ENCODE results near the gene CDH13. TPM values are rescaled to one million over a fixed set of nuclear protein-coding genes. Genes with fewer than 3 reads are reported as not detected.

CDH13 gene
- total RNA-seq, 4 donors from 2014 or later = 3.1 to 13.5 (median 8.9) TPM

- DNase-seq (ENCODE audit: extremely low spot score) = no peak
- 75% methylated on average over 2 of the region's 2 CpGs for WGBS
- Histone ChIP-seq H3K4me3 (no peak overlapping the region), H3K27ac (replicated peaks in 1 of 4) (no peak overlapping the region), H3K36me3 (no peaks in the 10 kb centered on the region), H3K9me3 (no peaks in the 10 kb centered on the region), H3K4me1 (peaks cover 8 to 31% (median 10%) of the 10 kb centered on the region in 4 donors), H3K27me3 (no peaks in the 10 kb centered on the region)
- TF ChIP-seq POLR2A (IDR thresholded peaks at IDR 0.05; ENCODE audit: low read depth) (no peak), CTCF (IDR thresholded peaks at IDR 0.05) (no peak), POLR2AphosphoS5 (IDR thresholded peaks at IDR 0.05) (no peak), EP300 (IDR thresholded peaks at IDR 0.05) (no peak)
- intact Hi-C loops (cut with DNase I) = no loop called here
Observed at GRCh38 chr16:82650804-82651203, 24.0 kb downstream of the CDH13 start.

GRCh38 chr16:82651921-82652601 is 25.3 kb downstream of the CDH13 start:
- TF ChIP-seq EP300 (IDR thresholded peaks at IDR 0.05) (no peak), POLR2A (IDR thresholded peaks at IDR 0.05; ENCODE audit: low read depth) (no peak), CTCF (IDR thresholded peaks at IDR 0.05) (no peak)
- intact Hi-C loops (cut with DNase I) = no loop called here
- Histone ChIP-seq H3K4me3 (no peak overlapping the region), H3K4me1 (peaks cover 8 to 32% (median 10%) of the 10 kb centered on the region in 4 donors), H3K36me3 (no peaks in the 10 kb centered on the region), H3K27ac (replicated peaks in 1 of 4) (no peak overlapping the region), H3K9me3 (no peaks in the 10 kb centered on the region), H3K27me3 (no peaks in the 10 kb centered on the region)
- DNase-seq (ENCODE audit: extremely low spot score) = no peak
- WGBS = 67% methylated on average over 7 of the region's 7 CpGs

GRCh38 chr16:82652826-82653225 is 26.1 kb downstream of the CDH13 start:
- Histone ChIP-seq H3K4me1 (peaks cover 8 to 32% (median 10%) of the 10 kb centered on the region in 4 donors), H3K9me3 (no peaks in the 10 kb centered on the region), H3K27ac (replicated peaks in 1 of 4) (no peak overlapping the region), H3K27me3 (no peaks in the 10 kb centered on the region), H3K36me3 (no peaks in the 10 kb centered on the region), H3K4me3 (no peak overlapping the region)
- TF ChIP-seq CTCF (IDR thresholded peaks at IDR 0.05) (no peak), POLR2A (IDR thresholded peaks at IDR 0.05; ENCODE audit: low read depth) (no peak), EP300 (IDR thresholded peaks at IDR 0.05) (no peak), POLR2AphosphoS5 (IDR thresholded peaks at IDR 0.05) (no peak)
- intact Hi-C loops (cut with DNase I) = no loop called here
- no peak for DNase-seq (ENCODE audit: extremely low spot score)
- WGBS = 89% methylated on average over 4 of the region's 4 CpGs

- no peak overlapping the region for H3K4me3 ChIP-seq
- WGBS = 64% methylated on average over 11 of the region's 11 CpGs
- no peak for TF ChIP-seq POLR2AphosphoS5 (IDR thresholded peaks at IDR 0.05)
- TF ChIP-seq EP300 (IDR thresholded peaks at IDR 0.05) = no peak
- no peak for TF ChIP-seq POLR2A (IDR thresholded peaks at IDR 0.05; ENCODE audit: low read depth)
- no peak for TF ChIP-seq CTCF (IDR thresholded peaks at IDR 0.05)
- intact Hi-C loops (cut with DNase I) = no loop called here
- peaks cover 8 to 32% (median 10%) of the 10 kb centered on the region in 4 donors for H3K4me1 ChIP-seq
- DNase-seq (ENCODE audit: extremely low spot score) = no peak
- H3K36me3 ChIP-seq = no peaks in the 10 kb centered on the region
- no peaks in the 10 kb centered on the region for H3K9me3 ChIP-seq
- H3K27ac ChIP-seq (replicated peaks in 1 of 4) = no peak overlapping the region
- H3K27me3 ChIP-seq = no peaks in the 10 kb centered on the region
Observed at GRCh38 chr16:82653550-82654511, 27.1 kb downstream of the CDH13 start.

Measured in esophagus muscularis mucosa (tissue), 4 donors.